HG03432 (cell line): ENCODE results near the gene CLDN19.
"Not testable (repeated sequence)": the region's sequence is repeated elsewhere in the genome, so short reads cannot be mapped to it uniquely, and the experiment has no call there.

ENCODE experiments used
- ATAC-seq: cut with Tn5 transposase; IDR thresholded peaks from one replicate; pipeline ENCODE4 v1.9.1; 2021; ENCODE audit warnings: mild to moderate bottlenecking, moderate library complexity; ENCODE audit not compliant: unreplicated experiment

CLDN19 gene

GRCh38 chr1:42740851-42741580, 980 bp upstream of the CLDN19 start:
- no peak for ATAC-seq

DNA sequence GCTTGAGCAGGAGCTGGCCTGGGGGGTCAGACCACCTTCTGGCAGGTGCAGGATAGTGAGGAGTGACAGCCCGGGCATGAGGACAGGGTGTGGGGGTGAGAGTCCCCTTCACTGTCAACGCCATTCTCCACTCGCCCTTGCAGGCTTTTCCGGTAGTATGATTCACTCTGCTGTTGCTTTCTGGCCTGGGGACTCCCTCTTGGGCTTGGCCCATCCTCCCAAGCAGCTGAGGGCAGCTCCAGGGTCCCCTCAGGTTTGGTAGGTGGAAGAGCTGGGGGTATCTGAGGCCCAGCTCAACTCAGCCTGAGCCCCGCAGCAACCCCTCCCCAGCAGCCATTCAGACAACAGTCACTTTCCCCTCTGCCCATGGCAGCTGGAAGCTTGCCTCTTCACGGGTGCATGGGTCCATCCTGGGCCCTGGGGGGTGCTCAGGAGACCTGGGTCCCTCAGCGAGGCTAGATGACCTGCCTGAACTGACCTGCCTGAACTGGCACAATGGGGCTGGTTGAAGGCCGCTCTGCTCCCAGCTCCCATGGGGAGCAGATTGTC, 1.3 kb downstream of the CLDN19 start:
- no peak for ATAC-seq

DNA sequence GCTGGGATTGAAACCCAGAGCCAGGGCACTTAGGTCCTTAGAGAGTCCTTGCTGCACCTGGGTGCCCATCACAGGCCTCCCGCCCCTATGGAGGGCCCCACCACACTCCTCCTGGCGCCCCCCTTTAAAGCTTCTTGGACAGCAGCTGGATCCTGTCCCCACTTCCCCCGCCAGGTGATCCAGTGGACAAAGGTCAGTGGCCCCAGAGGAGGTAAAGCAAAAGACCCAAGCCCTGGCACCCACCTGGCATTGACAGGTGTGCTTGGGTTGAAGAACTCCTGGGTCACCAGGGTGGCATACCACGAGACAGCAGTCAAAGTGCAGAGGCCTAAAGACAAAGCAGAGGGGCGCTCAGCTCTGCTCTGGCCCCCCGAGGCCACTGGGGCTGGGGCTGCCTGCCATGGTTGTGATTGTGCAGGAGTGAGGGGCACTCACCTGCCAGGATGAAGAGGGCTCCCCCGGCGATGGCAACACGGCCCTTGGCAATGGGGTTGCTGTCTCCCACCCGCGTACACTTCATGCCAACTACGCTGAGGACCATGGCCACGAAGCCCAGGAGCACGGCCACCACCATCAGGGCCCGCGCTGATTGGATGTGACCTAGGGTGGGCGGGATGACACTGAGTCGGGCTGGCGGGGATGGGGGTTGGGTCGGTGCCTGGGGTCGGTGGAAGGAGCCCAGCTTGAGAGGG, 1.9 kb downstream of the CLDN19 start:
- no peak for ATAC-seq

- ATAC-seq = no peak
Measured at GRCh38 chr1:42737257-42737656, 2.8 kb downstream of the CLDN19 start.

DNA sequence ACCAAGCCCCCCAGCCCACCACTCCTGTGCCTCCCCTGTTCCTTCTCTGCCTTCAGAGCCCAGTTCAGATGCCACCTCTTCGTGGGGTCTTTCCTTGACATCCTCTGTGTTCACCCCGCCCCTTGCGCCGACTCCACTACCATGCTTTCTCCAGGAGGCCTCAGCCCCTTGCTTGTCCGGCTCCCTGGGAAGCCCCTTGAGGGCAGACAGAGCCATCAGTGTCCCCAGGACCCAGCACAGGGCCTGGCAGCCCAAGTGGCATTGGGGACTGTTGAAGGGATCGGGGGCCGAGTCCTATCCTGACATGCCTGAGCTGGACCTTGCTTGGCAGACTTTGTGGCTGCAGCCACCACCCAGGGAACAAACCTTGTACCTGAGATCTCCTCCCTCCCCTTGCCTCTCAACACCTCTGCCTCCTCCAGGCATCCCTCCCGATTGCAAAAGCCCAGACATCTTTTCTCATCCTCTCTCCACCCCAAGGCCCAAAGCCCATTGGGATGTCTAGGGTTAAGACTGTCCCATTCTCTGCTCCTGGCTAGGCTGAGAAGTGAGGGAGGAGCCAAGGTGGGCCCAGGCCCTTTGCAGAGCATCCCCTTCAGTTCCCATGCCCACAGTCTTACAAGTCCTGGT, 3.4 kb downstream of the CLDN19 start:
- ATAC-seq = no peak

- no peak for ATAC-seq
Measured at GRCh38 chr1:42736152-42736551, 3.9 kb downstream of the CLDN19 start.

GRCh38 chr1:42735477-42736105, 4.4 kb downstream of the CLDN19 start:
- ATAC-seq = no peak

GRCh38 chr1:42735056-42735455, 5.0 kb downstream of the CLDN19 start:
- no peak for ATAC-seq

DNA sequence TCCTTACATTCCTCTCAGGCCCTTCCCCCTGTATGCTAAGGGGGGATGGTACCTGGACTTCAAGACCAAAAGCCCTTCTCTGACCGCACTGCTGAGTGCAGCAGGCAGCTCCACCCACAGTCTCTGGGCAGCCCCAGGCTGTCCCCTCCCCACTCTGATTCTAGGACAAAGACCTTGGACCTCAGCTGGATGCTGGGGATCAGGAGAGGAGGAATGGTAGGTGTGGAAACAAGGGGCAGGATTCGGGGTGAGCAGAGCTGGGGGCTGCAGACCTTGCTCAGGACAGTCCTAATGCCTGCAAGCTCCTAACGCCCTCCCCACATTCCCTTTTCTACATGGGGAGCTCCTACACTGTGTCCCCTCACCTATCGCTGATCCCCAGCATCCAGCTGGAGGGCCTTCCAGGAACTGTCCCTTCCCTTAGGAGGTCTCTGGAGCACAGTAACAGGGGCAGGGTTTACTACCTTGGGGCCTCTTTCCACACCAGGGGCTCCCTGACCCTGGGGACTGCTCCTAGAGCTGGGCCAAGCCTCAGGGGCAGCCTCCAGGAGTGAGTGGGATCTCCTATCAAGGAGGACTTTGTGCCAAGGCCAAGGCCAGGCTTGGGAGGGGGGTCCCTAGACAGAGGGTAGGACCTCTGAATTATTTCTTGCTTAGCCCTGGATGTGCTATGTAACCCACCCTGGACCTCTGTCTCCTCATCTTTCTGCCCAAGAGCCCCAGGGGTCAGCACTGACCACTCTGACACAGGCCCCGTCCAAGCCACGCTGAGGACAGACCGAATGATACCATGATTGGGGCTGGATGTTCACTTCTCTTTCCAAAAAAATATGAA, 5.6 kb downstream of the CLDN19 start:
- no peak for ATAC-seq

DNA sequence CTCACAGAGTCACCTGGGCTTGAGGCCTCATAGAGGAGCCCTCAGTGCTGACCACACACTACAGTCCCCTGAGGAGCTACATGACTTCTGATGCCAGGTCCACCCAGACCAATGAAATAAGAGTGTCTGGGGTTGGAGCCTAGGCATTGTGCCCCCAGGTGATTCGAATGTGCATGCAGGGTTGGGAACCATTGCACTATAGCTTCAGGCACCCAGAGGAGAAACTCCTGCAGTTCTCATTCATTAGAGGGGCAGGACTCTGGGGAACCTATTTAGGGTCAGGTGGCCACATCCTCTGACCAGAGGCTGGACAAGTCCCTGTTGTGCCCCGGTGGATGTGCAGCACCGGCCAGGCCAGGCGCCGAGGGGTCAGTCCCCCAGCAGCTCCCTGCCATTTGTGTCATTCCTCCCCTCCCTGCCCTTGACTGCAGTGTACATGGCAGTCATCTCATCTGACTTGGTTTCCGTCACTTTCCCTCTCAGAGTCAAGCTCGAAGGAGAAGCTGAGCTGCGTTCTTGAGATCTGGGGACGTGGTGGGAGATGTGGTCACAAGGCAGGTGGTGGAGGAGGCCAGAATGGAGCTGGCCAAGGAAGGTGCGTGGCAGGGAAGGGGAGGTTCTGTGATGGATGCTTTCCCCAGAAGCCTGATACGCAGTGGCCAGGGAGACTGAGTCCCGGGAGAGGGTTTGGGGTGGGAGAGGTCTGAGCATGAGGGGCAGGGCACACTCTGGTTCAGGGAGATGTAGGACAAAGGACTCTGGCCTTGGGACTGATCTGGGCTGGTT, 6.4 kb downstream of the CLDN19 start:
- ATAC-seq = no peak

- ATAC-seq = no peak
Measured at GRCh38 chr1:42732126-42732680, 7.8 kb downstream of the CLDN19 start.

GRCh38 chr1:42731585-42731984, 8.5 kb downstream of the CLDN19 start:
- ATAC-seq = no peak

- ATAC-seq = no peak
Measured at GRCh38 chr1:42730988-42731387, 9.0 kb downstream of the CLDN19 start.

- no peak for ATAC-seq
Measured at GRCh38 chr1:42730002-42730401, 10.0 kb downstream of the CLDN19 start.

- ATAC-seq = not testable (repeated sequence)
Measured at GRCh38 chr1:42725820-42726219, 14.2 kb downstream of the CLDN19 start.

DNA sequence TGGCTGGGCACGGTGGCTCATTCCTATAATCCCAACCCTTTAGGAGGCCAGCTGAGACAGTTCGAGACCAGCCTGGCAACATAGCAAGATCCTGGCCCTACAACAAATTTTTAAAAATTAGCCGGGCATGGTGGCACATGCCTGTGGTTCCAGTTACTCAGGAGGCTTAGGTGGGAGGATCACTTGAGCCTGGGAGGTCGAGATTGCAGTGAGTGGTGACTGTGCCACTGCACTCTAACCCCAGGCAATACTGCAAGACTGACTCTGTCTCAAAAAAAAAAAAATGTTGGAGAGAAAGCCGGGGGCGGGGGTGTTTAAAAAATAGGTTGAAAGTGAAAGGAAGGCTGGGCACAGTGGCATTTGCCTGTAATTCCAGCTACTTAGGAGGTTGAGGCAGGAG, 16.5 kb downstream of the CLDN19 start:
- ATAC-seq = no peak

DNA sequence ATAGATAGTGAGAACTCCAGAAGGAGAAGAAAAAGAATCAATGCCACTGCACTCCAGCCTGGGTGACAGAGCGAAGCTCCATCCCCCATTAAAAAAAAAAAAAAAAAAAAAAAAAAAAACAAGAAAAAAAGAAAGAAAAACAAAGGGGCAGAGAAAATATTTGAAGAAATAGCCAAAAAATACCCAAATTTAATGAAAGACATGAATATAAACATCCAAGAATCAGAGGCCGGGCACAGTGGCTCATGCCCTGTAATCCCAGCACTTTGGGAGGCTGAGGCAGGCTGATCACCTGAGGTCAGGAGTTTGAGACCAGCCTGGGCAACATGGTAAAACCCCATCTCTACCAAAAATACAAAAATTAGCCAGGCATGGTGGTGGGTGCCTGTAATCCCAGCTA, 17.6 kb downstream of the CLDN19 start:
- ATAC-seq = not testable (repeated sequence)

DNA sequence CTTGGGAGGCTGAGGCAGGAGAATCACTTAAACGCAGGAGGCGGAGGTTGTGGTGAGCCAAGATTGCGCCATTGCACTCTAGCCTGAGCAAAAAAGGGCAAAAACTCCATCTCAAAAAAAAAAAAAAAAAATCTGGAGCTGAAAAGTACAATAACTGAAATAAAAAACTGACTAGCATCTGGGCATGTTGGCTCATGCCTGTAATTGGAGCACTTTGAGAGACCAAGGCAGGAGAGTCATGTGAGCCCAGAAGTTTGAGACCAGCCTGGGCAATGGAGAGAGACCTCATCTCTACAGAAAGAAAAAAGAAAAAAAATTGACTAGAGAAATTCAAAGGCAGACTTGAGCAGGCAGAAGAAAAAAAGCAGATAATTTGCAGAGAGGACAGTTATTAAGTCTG, 18.1 kb downstream of the CLDN19 start:
- ATAC-seq = no peak

DNA sequence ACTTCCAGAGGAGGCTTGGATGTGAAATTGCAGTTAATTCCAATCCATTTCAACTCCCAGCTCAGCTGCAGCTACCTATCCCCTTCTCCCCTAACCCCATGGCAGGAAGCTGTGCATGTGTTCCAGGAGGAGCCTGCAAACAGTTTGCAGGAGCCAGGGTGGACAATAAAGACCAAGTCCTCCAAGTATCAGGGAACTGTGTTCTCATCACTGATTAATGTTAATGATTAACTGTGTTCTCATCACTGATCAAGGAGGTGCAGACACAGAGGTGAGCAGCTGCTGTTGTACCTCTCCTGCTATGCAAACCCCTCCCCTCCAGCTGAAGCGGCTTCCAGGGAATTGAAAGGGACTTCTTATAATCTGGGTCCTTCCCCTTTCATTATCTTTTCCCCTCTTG, 19.2 kb downstream of the CLDN19 start:
- no peak for ATAC-seq
